HuH-7.5 (cell line): Measurements from ENCODE around the gene MACROD2.

Experiments used
- DNase-seq: peaks from one replicate; pipeline ENCODE4 v3.0.0; 2011; ENCODE audit warnings: low spot score

MACROD2 gene

DNA sequence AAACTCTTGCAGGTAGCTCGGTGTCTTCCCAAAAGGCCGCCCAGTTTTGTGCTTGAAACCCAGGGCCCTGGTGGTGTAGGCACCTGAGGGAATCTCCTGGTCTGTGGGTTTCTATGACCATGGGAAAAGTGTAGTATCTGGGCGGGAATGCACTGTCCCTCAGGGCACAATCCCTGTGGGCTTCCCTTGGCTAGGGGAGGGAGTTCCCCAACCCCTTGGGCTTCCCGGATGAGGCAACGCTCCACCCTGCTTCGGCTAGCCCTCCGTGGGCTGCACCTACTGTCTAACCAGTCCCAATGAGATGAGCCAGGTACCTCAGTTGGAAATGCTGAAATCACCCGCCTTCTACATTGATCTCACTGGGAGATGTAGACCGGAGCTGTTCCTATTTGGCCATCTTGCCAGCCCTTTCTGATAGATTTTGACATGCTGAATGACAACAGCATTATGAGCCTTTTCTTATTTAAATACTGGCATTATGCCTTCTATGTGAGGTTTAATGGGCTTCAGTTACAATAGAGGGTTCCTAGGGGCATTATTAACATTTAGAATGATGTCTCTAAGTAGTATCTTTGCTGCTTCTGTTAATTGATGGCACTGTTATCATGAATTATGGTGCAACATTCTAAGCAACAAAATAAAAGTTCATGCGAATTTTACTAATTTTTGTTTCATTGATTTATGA, 475.8 kb downstream of the MACROD2 start:
- no peak for DNase-seq

DNA sequence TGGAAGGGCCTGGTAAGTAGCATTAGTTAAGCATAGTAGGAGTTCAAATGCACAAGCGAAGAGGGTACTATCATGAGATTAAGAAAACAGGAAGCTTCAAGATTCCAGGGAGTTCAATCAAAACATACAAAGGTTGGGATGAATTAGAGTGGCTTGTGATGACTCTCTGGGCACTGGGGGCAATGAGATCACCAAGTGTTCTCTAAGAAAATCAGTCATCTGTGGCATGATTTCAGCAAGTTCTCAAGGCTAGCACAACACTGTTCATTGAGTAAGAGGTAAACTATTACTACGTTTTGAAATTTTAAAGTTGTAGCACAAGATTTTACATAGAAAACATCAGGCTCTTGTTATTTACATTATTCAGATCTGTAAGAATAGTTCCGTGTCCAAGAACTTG, 481.8 kb downstream of the MACROD2 start:
- DNase-seq: no peak

DNA sequence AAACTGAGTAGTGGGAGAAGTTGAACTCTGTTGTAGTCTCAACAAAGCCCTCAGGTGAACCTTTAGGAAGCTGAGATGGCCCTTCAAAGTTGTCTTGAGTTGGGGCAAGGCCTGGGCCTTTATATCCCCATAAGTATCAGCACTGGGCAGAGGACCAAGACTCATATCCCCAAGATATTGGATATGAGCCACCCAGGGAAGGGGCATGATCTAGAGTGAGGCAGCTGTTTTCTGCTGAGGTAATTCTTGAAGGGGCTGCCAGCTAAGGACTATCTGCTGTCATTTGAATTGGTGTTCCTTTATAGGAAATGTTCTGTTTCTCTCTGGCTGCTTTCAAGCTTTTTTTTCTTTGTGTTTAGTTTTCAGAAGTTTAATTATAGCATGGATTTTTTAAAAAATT, 482.8 kb downstream of the MACROD2 start:
- no peak for DNase-seq

DNA sequence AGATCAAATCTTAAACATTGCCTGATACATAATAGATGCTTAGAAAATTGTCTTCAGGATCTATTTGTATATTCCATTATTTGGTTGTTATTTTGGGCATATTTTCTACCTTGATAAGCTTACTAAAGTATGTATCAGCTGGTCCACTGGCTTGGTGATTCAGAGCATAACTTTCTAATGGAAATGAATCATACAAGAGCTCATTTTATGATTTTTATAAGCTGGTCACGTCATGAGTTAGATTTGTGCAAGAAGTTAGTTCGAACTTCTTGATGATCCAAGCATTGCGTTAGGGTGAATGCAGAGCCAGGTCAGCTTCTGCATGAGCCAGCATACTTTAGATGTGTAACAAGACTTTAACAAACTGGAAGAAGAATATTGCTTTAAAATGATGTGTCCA, 486.5 kb downstream of the MACROD2 start:
- DNase-seq: no peak

DNA sequence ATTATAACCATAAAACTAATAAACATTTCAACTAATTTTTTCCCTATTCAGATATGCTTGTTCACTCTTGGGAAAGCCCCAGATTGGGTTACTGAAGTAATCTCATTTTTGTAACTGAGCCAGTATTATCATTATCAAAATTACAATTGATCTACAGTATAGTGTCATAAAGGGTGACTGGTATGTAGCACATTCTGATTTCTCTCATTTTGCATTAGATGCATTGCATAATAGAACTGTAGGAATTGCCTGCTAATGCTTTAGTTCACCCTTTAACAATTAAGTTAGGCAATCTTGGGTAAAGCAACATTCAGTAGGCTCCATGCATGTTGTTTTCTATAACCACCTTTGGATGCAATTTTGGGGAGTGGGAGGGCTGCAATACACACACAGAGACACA, 492.9 kb downstream of the MACROD2 start:
- DNase-seq: no peak

DNA sequence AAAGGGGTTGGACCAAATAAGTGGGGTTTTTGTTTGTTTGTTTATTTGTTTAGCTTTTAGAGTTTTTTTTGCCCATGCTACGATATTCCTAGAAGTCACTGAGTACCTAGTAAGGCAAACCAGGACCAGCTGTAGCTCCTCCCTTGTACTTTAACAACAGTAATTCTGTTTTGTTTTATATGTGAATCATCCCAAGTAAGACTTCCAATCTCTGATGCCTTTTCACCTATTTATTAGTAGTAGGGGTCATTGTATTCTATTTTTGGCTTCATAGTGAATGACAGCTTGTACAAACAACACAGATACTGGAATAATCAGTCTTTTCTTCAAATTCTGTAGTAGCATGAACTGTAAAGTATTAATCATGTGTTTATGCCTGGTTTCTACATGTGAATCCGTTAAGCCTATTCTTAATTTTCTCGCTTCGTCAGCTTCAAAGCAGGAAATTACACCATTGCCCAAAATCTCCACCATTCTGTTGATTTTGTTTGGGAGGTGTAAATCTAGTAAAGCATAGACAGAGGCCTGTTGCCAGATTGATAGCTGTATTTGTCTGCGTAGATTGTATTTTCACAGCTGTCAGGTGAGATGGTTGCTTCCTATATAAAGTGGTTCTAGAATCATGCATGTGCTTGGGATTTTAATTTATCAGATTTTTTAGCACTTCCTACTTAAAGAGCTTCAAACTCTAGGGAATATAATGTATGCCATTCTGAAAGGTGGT, 493.6 kb downstream of the MACROD2 start:
- DNase-seq: no peak

DNA sequence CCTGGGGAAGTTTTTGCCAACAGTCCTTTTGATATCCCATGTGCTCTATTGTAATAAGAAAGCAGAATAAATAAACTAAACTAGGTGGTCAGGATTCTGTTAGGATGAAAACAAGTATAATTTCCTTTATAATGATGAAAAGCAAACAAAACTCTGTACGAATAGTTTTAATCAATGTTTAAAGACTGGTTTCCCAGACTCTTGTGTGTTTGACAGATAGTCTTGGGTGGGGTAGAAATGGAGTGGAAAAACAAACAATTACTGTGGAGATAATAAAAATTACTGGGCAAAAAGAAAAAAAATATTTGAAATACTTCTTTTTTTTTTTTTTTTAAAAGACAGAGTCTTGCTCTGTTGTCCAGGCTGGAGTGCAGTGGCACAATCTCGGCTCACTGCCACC, 494.2 kb downstream of the MACROD2 start:
- DNase-seq: no peak

DNA sequence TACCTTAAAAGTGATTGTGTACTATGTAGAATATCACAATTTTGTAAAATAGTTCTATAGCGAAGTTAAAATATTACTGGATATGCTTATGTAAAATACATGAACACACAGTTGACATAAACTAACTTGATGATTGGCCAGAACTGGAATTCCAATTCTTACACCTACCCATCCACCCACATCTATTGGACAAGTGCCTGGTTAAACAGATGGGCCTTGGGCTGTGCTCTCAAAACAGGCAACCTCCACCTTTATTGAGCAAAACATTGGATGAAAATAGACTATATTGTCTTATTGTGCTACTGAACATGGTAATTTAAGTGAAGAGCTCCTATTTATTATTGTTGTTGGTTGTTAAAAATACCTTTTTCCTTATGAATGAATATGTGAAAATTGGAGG, 496.1 kb downstream of the MACROD2 start:
- DNase-seq: no peak

DNA sequence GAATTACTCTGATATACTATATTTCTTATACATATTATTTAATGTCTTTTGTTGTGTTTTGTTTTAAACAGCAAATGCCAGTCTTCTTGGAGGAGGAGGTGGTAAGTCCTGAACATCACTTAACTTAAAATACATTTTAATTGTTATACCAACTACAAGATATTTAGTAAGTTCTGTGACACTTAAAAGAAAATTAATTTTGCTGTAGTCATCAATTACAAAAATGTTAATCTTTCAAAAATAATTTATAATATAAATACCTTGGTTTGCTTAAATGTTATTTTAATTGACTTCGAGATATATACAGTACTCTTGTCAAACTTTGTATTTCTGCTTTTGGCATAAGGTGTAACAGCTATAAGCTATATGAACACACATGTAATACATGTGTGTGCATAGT, 498.1 kb downstream of the MACROD2 start:
- no peak for DNase-seq

DNA sequence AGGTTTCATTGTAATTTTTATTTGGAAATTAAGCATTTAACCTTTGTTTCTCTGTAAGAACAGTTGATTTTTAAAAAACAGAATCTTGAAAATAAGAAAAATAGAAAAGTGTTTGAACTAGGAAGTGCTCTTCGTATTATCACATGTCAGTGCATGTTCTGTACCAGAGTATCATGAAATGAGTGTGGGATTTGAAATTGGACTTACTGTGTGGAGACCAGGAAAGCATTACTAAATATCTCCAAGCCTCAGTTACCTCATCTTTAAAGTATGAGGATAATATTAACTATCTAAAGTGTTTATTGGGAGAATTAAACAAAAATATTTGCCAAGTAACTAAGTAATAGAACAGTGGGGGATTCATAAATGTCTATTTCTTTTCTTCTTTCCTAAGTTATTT, 499.0 kb downstream of the MACROD2 start:
- DNase-seq: no peak

DNA sequence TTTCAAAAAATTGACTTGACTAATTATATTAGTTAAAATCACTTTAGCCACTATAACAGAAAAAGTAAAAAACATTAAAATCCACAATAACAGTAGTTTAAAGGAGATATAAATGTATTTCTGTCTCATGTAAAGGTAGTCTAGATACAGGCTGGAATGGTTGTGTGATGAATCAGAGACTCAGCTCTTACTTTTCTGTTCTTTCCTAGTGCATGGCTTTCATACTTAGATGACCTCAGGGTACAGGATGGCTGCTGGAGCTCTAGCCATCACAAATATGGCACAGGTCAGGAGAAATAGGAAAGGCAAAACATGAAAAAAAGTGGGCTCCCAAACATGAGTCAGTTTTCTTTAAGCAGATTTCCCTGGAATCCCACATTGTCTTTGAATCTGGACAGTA, 499.8 kb downstream of the MACROD2 start:
- no peak for DNase-seq

DNA sequence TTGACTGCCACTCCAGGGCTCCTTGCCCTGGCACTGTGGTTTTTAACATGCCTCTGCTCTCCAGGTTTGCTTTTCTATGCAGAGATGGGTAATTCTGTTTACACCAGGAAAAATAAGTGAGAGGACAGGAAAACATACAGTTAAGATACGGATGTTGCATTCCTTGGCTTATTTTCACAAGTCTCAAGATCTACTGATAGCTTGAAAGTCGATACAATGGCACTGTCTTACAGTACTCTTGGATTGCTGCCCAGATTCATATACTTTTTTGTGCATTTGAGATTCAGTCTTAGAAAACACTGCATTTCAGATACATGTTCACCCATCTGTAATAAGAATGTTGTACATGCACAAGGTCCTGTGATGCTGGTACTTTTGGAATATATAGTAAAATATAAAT, 501.7 kb downstream of the MACROD2 start:
- no peak for DNase-seq

DNA sequence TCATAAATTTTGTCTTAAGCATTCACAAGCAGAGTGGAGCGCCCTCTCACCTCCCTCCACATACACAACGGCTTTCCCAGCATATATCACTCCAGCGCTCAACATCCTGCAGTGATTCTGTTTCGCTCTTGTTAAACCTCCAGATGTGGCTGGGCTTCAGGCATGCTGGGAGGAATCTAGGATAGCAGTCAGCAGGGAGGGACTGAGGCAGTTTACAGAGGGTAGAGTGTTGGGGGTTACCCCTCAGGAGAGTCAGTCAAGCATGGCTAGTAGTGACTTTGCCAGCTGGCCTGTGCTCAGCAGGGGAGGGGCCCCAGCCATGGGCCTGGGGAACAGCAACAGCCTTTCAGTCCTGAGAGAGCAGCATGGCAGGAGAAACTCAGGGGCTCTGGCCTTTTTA, 503.5 kb downstream of the MACROD2 start:
- no peak for DNase-seq

DNA sequence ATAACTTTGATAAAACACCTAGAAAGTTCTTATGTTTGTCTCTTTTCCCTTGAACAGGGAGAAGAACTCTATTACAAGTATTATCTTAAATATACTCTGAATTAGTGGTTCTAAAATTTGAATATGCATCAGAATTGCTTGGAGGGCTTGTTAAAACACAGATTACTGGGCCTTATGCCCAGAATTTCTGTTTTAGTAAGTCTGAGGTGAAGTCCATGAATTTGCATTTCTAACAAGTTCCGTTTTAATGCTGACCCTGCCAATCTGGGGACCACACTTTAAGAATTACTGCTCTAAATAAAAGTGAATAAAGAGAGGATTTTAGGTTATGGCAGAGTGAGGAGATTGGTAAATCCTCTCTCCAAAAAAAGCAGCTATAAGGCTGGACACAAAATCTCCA, 510.2 kb downstream of the MACROD2 start:
- DNase-seq: no peak

DNA sequence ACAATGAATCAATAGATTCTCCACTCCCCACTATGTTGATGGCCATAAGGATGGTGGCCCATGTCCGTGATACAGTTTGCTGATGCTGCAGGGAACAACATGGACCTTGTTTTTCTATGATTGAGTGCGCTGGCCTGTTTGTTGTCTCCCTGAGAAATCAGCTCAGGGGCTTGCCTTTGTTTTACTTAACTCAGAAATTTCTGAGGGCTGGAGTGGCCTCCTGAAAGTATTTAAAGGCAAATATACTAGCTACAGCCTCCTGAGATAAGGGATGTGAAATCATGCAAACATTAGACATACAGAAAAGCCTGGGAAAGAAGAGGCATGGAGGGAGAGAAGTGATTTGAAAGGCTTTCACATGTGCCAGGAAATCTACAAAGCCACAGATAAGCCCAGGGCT, 512.4 kb downstream of the MACROD2 start:
- DNase-seq: peak; percentile 47

DNA sequence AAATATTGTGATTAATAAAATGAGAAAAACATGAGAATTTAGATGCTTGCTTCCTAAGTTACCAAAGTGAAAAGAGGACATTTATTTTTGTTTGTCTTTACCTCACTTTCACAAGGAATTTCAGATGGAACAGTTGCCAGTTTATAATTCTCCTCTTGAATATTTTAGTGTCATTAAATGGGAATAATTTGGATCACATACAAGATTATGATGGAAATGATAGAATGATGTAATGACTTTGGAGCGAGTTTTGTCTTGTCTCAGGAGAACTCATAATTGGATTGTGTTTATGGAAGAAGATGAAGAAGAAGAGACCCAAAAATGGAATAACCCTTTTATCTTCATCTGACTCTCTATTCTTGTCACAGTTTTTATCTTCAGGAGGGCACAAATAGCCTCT, 515.0 kb downstream of the MACROD2 start:
- no peak for DNase-seq

DNA sequence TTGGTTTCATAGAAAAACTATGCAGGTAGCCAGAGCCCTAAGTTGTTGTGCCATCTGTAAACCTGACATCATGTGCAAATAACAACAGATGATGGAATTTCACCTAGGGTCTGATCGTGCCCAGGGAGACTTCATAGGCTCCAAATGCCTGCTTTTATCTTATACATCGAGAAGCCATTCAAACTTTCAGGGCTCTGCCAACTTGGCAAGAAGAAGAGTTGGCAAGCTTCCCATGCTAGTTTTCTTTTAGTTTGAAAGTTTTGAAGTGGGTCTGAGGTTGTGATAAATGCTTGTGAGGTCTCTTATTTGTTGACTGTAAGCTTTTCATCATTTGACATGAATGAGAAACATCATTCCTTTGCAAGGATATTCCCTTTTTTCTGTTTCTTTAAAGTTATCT, 517.5 kb downstream of the MACROD2 start:
- no peak for DNase-seq

DNA sequence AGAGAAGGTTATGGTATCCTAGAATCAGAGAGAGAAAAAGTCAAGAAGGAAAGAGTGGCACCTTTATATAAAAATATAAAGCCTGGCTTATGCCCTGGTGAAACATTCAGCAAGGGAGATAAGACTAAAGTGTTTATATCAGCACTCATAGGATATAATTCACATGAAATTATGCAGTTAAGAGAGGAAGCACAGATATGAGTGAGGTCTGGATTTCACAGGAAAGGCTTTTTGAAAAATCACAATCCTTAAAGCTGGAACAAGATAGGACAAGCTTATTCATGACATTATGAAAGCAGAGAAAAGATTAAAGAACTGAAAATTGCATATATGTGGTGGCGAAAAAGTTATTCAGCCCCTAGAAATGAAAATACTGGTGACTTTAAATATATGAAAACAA, 523.3 kb downstream of the MACROD2 start:
- no peak for DNase-seq

DNA sequence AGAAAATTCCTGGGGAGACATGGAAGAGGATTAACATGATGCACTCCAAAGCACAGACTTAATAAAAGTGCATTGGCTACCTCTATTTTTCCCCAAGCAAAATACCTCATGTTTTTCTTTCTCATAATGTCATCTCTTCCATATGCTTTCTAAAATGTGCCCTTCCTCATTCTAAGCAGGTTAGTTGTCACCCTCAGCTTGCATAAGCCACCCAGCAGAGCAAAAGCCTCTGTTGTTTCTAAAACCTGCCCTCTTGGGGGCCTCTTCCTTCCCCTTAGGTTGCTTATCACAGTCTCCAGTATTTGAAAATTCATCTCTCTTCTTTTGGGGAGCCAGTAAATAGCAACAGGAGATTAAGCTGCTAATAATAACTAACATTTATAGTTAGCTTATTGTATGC, 525.7 kb downstream of the MACROD2 start:
- no peak for DNase-seq

DNA sequence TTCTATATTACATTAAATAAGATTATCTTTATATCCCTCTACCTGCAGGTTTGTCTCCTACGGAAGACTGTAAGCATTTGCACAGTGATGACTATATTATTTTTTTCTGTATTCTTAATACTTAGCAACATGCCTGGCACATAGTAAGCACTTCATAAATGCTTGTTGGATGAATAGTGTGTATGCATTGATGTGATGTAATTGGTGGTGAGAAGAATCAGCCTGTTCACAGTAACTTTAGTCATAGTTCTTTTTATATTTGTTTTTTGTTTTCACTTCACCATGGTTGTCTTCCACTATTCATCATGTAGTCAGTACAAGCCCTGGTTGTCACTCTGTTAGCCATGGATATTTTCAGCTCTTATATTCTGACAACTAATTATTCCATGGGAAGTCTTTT, 526.1 kb downstream of the MACROD2 start:
- no peak for DNase-seq

DNA sequence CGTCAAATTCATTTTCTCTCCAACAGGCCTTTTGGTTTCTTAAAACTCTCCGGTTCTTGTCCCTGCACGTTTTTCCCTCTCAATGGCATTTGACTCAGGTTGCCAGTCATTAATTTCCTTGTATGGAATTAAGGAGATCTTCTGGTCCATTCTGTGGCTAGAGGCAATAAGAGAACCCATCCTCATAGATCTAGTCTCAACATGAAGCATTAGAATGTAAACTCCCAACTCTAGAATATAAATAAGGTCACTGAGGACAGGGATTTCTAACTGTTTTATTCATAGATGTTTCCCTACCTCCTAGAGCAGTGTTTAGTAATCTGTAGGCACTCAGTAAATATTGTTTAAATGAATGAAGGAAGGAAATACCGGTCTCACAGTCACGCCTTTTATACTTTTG, 527.3 kb downstream of the MACROD2 start:
- no peak for DNase-seq

DNA sequence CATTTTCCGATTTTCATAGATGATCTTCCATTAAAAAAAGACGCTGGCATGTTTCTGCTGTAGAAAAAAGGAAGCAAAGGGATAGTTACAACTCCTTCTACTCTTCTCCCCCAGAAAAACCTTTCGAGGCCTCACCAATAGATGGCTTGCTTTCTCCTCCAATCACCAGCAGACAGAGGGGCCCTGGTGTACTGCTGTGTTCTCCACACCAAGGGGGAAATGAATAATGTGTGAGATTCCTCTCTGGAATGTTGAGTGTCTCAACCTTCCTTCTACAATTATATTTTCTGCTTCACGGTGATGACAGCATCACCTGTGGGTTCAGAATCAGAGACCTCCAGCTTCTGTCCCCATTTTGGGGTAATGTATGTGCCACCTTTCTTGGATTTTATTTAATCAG, 527.8 kb downstream of the MACROD2 start:
- DNase-seq: no peak

DNA sequence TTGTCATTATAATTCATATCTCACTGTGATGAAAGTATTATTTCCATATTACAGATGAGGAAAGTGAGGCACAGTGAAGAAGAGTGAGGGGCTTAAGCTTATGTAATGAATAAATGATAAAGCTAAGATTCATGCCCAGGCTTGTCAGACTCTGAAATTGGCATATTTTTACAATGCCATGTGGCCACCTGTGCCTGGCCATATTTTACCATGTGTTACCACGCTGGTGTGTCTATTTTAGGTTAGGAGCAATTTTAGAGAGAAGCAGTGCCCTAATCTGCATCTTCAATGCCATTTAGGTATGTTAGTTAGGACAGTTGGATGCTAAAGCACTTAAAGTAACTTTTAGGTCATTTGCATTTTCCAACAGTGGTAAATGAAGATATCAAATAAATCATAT, 530.1 kb downstream of the MACROD2 start:
- DNase-seq: no peak

DNA sequence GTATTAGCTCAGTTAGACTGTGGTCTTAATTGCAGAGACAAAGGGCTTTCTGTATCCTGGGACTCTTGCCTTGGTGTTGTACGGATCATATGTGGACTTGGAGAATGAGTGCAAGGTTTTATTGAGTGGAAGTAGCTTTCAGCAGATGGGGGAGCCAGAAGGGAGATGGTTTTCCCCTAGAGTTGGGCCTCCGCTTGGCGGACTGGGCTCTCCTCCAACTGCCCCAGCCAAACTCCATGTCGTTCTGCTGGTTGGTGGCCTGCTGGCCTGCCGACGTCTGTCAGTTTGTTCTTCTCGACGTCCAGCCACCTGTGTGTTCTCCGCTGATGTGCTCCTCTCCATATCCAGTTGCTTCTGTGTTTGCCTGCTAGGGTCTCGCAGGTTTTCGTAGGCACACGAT, 531.6 kb downstream of the MACROD2 start:
- no peak for DNase-seq
